ENCODE measurements around the gene DENND10.
A peak's percentile ranks its signal among the peaks of the same experiment; 100 is the strongest.
"Not testable (repeated sequence)": the region's sequence is repeated elsewhere in the genome, so short reads cannot be mapped to it uniquely, and the experiment has no call there.

Gene DENND10

DNA sequence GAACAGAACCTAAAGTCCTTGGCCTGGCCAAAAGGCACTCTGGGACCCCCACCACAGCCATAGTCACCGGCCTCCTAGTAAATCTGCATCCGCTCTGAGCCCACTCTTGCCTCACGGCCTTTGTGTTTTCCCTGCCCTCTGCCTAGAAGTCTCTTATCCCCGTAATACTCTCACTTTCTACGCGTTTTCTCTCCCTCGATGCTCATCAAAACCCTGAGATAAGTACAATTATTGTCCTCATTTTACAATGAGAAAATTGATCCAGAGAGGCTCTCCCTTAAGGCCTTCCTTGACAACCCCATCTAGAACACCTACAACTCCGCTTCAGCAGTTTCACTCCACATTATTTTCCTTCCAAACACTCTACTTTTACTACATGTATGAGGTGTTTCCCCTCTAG, 63.1 kb downstream of the DENND10 start:
- no peak for DNase-seq (ENCODE audit: low read depth)

DNA sequence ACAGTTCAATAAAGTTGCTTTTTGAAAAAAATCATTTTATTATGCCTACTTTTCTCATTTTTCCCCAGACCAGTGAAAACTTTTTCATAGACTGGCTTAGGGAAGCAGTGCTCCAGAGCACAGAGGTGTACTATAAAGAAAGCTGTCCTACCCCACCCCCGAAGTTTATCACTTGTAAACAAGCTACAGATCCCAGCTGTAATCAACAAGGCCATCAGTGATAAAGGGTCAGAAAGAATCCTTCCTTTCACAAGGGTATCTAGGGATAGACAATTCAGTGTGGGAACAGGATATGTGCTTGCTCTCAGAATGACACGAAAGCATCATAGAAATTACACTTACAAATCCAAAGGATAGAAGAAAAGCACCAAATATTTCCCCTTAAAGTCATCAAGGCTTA, 70.2 kb downstream of the DENND10 start:
- DNase-seq (ENCODE audit: low read depth) = no peak

DNA sequence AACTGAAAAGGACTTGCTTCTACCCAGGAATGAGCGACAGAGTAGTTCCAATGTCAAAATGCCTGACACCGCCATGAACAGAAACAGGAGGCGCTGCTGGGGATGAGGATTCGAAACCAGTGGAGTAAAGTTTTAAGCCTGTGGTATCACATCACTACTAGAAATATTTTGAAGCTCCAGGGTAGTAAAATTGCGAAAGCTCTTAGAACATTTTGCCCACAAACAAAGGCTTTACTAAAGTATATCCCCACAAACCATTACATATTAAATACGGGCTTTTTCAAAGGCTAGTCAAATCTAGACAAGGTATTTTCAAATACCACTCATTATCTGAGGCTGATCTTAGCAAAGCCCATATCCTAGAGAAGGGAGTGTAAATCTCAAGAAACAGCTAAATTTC, 72.3 kb downstream of the DENND10 start:
- DNase-seq (ENCODE audit: low read depth) = no peak

DNA sequence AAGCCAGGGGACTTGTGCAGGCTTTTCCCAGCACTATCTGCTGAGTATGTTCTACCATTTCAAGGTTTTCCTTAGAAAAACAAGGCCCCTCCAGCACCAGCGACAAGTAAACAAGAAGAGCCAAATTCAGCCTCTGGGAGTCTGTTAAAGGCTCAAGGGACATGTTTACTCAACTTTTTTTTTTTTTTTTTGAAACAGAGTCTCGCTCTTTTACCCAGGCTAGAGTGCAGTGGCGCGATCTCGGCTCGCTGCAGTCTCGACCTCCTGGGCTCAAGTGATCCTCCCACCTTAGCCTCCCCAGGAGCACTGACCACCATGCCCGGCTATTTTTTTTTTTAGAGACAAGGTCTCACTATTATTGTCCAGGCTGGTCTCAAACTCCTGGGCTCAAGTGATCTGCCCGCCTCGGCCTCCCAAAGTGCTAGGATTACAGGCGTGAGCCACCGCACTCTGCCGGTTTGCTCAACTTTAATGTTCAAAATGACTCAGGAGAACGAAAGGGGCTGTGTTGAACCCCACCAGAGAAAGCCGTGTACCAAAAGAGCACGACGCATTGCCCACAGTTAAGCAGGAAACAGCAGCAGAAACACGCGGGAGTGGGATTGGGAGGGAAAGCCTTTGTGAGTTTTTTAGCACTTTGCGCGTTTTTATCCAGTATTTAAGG, 73.9 kb downstream of the DENND10 start:
- peak; percentile 9 for DNase-seq (ENCODE audit: low read depth)

DNA sequence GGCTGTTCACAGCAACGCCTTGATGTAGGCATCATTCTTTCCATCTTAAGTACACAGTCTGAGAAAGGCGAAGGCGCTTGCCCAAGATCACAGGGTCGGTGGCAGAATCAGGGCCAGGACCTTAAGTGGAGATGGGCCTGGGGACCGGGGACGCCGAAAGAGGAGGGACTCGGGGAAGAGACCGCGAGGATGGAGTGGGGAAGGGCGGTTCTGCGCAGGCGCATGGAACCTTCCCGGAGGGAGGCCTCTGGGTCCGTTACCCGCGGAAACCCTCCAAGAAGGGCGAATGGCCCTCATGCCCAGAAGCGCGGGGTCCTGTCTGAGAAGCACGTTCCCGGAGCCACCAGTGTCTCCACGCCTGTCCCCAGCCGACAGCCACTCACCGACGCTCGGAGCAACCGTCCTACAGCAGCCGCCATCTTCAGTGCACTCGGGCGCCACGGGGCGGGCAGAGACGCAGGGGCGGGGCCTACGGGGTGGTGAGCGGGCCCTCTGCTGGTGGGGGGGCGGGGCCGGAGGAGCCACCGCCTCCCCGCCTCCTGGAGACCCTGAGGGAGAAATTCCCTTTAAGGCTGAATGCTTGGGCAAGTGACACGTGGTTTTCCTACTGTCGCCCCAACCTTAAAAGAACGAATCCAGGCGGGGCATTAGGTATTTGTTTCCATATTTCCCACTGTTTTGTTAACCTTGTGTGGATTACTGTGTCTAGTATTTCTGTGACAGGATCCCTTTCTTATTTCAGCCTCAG, 74.6 kb downstream of the DENND10 start, which contains the start of gene PRDX3:
Gene PRDX3 (minus strand): TSS at position 441 of the 748 bp plus-strand sequence. CDS start 22 bp downstream, at position 419.
- peak; percentile 90 for DNase-seq (ENCODE audit: low read depth)

DNA sequence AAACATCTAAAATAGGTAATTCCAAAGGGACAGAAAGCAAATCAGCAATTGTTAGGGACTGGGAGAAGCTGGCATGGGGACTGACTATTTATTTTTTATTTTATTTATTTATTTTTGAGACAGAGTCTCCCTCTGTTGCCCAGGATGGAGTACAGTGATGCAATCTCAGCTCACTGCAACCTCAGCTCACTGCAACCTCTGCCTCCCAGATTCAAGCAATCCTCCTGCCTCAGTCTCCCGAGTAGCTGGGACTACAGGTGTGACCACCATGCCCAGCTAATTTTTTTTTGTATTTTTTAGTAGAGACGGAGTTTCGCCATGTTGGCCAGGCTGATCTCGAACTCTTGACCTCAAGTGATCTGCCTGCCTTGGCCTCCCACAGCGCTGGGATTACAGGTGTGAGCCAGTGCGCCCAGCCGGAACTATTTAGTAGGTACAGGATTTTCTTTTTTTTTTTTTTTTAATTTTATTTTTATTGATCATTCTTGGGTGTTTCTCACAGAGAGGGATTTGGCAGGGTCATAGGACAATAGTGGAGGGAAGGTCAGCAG, 77.0 kb downstream of the DENND10 start:
- DNase-seq (ENCODE audit: low read depth) = not testable (repeated sequence)

DNA sequence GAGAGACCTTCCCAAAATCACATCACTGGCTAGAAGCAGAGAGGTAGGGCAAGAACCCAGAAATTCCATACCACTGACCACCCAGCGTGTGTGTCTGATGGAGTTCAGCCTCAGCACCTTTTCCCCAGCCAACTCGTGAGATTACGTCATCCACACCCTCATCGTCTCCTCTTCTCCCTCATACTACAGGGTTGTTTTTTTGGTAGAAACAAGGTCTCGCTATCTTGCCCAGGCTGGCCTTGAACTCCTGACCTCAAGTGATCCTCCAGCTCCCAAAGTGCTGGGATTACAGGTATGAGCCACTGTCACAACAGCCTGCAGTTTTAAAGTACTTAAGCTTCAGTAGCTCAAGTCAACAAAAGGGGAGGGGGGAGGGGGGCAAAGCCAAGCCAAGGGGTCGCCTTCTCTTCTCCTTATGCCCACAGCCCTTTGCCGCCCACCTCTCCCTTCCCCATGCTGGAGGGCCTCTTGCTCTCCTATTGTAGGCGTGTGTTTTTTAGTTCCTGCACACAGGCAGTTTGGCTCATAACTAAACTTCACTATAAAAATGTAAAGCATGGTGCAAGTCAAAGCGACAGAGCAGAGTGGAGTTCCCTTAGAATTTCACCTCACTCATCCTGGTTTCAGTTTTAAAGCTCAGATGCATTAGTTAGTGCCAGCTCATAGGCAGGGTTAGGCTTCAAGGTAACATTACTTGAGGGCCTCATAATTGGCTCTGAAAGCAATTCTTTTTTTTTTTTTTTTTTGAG, 79.9 kb downstream of the DENND10 start:
- no peak for DNase-seq (ENCODE audit: low read depth)
